HCT116 (cell line): ENCODE results near the gene AGAP1. TPM values are rescaled to one million over a fixed set of nuclear protein-coding genes. Genes with fewer than 3 reads are reported as not detected.

Experiments
- ATAC-seq: fragments of 200-7000 bp; cut with Tn5 transposase; 2 replicates; pipeline ENCODE4 v1.9.1; 2020; ENCODE audit warnings: mild to moderate bottlenecking, moderate library complexity
- BruUV-seq: library from RNA; stranded (reverse); fragments of 400-500 nt; replicated peaks from 2 replicates; lab custom pipeline; 2021; lab: Mats Ljungman, UMichigan
- CTCF ChIA-PET: fragments of 300-600 bp; sonication (Branson Sonifier 250); formaldehyde crosslinking; loops from one replicate; lab custom pipeline; 2021; ENCODE audit warnings: antibody characterized with exemption; lab: Charles Lee
- POLR2A ChIA-PET: fragments of 300-600, 350-600 bp; sonication (Branson Sonifier 250); formaldehyde crosslinking; loops from one replicate; lab custom pipeline; 2021; ENCODE audit warnings: antibody characterized with exemption; lab: Charles Lee
- RAD21 ChIA-PET, 2 experiments: fragments of 300-600 bp; sonication (Branson Sonifier 250); formaldehyde crosslinking; loops; one replicate each; lab custom pipeline; 2023; ENCODE audit warnings: low total read pairs in 2 of 2; ENCODE audit not compliant: uncharacterized antibody in 2 of 2, unreplicated experiment in 2 of 2, low non-redundant PET in 1 of 2; lab: Charles Lee
- DNase-seq: peaks from one replicate; pipeline ENCODE4 v3.0.0-alpha.2; 2010; ENCODE audit warnings: low read depth, low spot score
- H2AFZ ChIP-seq: fragments of 200-600 bp; shearing (Covaris generic), sonication (generic); 2 replicates; pipeline ENCODE4 v1.6.1; 2017; ENCODE audit warnings: low read depth, mixed run types, mixed read lengths, antibody characterized with exemption, low read length; ENCODE audit not compliant: poor library complexity, severe bottlenecking
- H3K27ac ChIP-seq: 2 replicates; pipeline ENCODE4 v1.5.1; 2012; ENCODE audit warnings: low read depth, low read length
- H3K27me3 ChIP-seq: fragments of 200-600 bp; sonication (generic); 2 replicates; pipeline ENCODE4 v1.6.1; 2016; ENCODE audit warnings: mixed run types, low read length, mixed read lengths; ENCODE audit not compliant: insufficient read depth
- H3K36me3 ChIP-seq, 2 experiments: fragments of 200-500 bp in 1 of 2; fragments of 200-600 bp in 1 of 2; sonication (Bioruptor generic) in 1 of 2; sonication (generic) in 1 of 2; 2 replicates each; pipeline versions ENCODE4 v1.5.1 to v1.6.1; 2014 to 2016; ENCODE audit warnings: low read length in 2 of 2, inconsistent platforms in 1 of 2, mixed read lengths in 1 of 2, mixed run types in 1 of 2; ENCODE audit not compliant: insufficient read depth in 2 of 2, control insufficient read depth in 1 of 2
- H3K4me1 ChIP-seq, 2 experiments: fragments of 200-600 bp in 1 of 2; sonication (generic) in 1 of 2; 2 replicates each; pipeline versions ENCODE4 v1.5.1 to v1.6.1; 2012 to 2017; ENCODE audit warnings: low read length in 2 of 2, inconsistent platforms in 1 of 2, mild to moderate bottlenecking in 1 of 2, mixed read lengths in 1 of 2, mixed run types in 1 of 2, moderate library complexity in 1 of 2; ENCODE audit not compliant: insufficient read depth in 2 of 2, control insufficient read depth in 1 of 2
- H3K4me2 ChIP-seq: fragments of 200-600 bp; sonication (generic); 2 replicates; pipeline ENCODE4 v1.6.1; 2017; ENCODE audit warnings: mixed run types, low read length, mixed read lengths
- H3K4me3 ChIP-seq, 2 experiments: fragments of 200-600 bp in 1 of 2; sonication (generic) in 1 of 2; replicated peaks in 1 of 2; 2 replicates each; pipeline ENCODE4 v1.5.1; 2011 to 2016; ENCODE audit warnings: low read length in 2 of 2, control low read depth in 1 of 2, low read depth in 1 of 2, mild to moderate bottlenecking in 1 of 2, mixed read lengths in 1 of 2, mixed run types in 1 of 2
- H3K79me2 ChIP-seq: fragments of 200-600 bp; sonication (generic); 2 replicates; pipeline ENCODE4 v1.6.1; 2017; ENCODE audit warnings: mild to moderate bottlenecking, mixed run types, low read length, moderate library complexity, mixed read lengths; ENCODE audit not compliant: insufficient read depth
- H3K9ac ChIP-seq: fragments of 200-600 bp; sonication (generic); 2 replicates; pipeline ENCODE4 v1.6.1; 2016; ENCODE audit warnings: low read length, mixed read lengths
- H3K9me2 ChIP-seq: fragments of 200-600 bp; sonication (generic), shearing (Covaris generic); 2 replicates; pipeline ENCODE4 v1.6.1; 2017; ENCODE audit warnings: mixed run types, mild to moderate bottlenecking, moderate library complexity; ENCODE audit not compliant: insufficient read depth
- H3K9me3 ChIP-seq, 2 experiments: fragments of 200-500 bp in 1 of 2; fragments of 200-600 bp in 1 of 2; sonication (Bioruptor generic) in 1 of 2; sonication (generic) in 1 of 2; 2 replicates each; pipeline ENCODE4 v1.6.1; 2014 to 2017; ENCODE audit warnings: low read length in 2 of 2, mixed read lengths in 2 of 2, inconsistent platforms in 1 of 2, low read depth in 1 of 2, mild to moderate bottlenecking in 1 of 2, mixed run types in 1 of 2, moderate library complexity in 1 of 2; ENCODE audit not compliant: control insufficient read depth in 1 of 2, insufficient read depth in 1 of 2
- H4K20me1 ChIP-seq: fragments of 200-600 bp; sonication (generic), shearing (Covaris generic); 2 replicates; pipeline ENCODE4 v1.6.1; 2017; ENCODE audit warnings: mixed run types, mild to moderate bottlenecking, moderate library complexity; ENCODE audit not compliant: insufficient read depth
- CBX3 ChIP-seq: IDR thresholded peaks from 2 replicates; pipeline ENCODE4 v1.6.1; 2012; ENCODE audit warnings: low read depth
- CEBPB ChIP-seq: IDR thresholded peaks from 2 replicates; pipeline ENCODE4 v1.6.1; 2012; ENCODE audit warnings: low read depth
- EGR1 ChIP-seq: IDR thresholded peaks from 2 replicates; pipeline ENCODE4 v1.6.1; 2012; ENCODE audit warnings: low read depth
- ELF1 ChIP-seq: IDR thresholded peaks from 2 replicates; pipeline ENCODE4 v1.6.1; 2012; ENCODE audit warnings: low read depth, borderline replicate concordance
- EZH2 ChIP-seq: fragments of 200-600 bp; sonication (generic); IDR thresholded peaks from 2 replicates; pipeline ENCODE4 v1.6.1; 2017; ENCODE audit warnings: antibody characterized with exemption, mixed run types
- JUND ChIP-seq: IDR thresholded peaks from 2 replicates; pipeline ENCODE4 v1.6.1; 2012
- POLR2A ChIP-seq: IDR thresholded peaks from 2 replicates; pipeline ENCODE4 v1.7.0; 2011; ENCODE audit warnings: borderline replicate concordance; ENCODE audit not compliant: insufficient read depth, insufficient read length; ENCODE audit errors: extremely low read depth
- POLR2AphosphoS5 ChIP-seq: IDR thresholded peaks from 2 replicates; pipeline ENCODE4 v1.6.1; 2011; ENCODE audit warnings: mild to moderate bottlenecking, low read depth, low read length, moderate library complexity
- REST ChIP-seq: IDR thresholded peaks from 2 replicates; pipeline ENCODE4 v1.6.1; 2012; ENCODE audit warnings: low read depth
- SIN3A ChIP-seq: IDR thresholded peaks from 2 replicates; pipeline ENCODE4 v1.6.1; 2012; ENCODE audit warnings: low read depth
- SP1 ChIP-seq: IDR thresholded peaks from 2 replicates; pipeline ENCODE4 v1.6.1; 2012; ENCODE audit warnings: low read depth
- TCF7L2 ChIP-seq: IDR thresholded peaks from 2 replicates; pipeline ENCODE4 v1.7.0; 2011; ENCODE audit warnings: borderline replicate concordance, inconsistent platforms; ENCODE audit not compliant: insufficient read depth, insufficient read length; ENCODE audit errors: extremely low read depth
- YY1 ChIP-seq: IDR thresholded peaks from 2 replicates; pipeline ENCODE4 v1.6.1; 2011; ENCODE audit warnings: low read length, low read depth, moderate library complexity, mild to moderate bottlenecking; ENCODE audit not compliant: insufficient replicate concordance; ENCODE audit errors: extremely low read depth
- ZFX ChIP-seq: fragments of 450-650 bp; IDR thresholded peaks from 2 replicates; pipeline ENCODE4 v1.6.1; 2017
- ZNF274 ChIP-seq: fragments of 200-500 bp; sonication (Bioruptor generic); IDR thresholded peaks from 2 replicates; pipeline ENCODE4 v1.6.1; 2014; ENCODE audit warnings: mild to moderate bottlenecking, low read depth, low read length, inconsistent platforms
- intact Hi-C: fragments of 100-400 bp; cut with micrococcal nuclease; formaldehyde crosslinking; loops from 2 replicates; pipeline ENCODE4 v1.10.0; 2022
- total RNA-seq: library from RNA; stranded (reverse); gene quantifications from one replicate; pipeline ENCODE4 v1.2.1, GENCODE V29; 2021; ENCODE audit not compliant: unreplicated experiment
- TF ChIP-seq, protein P1 (sequence below): IDR thresholded peaks from 2 replicates; pipeline ENCODE4 v1.6.1; 2011; ENCODE audit warnings: mild to moderate bottlenecking, low read length, moderate library complexity; ENCODE audit not compliant: insufficient replicate concordance; ENCODE audit errors: extremely low read depth
- TF ChIP-seq, protein P2 (sequence below): IDR thresholded peaks from 2 replicates; pipeline ENCODE4 v1.6.1; 2012

Gene AGAP1
- total RNA-seq, 1 experiment from 2014 or later = 43.8 TPM

DNA sequence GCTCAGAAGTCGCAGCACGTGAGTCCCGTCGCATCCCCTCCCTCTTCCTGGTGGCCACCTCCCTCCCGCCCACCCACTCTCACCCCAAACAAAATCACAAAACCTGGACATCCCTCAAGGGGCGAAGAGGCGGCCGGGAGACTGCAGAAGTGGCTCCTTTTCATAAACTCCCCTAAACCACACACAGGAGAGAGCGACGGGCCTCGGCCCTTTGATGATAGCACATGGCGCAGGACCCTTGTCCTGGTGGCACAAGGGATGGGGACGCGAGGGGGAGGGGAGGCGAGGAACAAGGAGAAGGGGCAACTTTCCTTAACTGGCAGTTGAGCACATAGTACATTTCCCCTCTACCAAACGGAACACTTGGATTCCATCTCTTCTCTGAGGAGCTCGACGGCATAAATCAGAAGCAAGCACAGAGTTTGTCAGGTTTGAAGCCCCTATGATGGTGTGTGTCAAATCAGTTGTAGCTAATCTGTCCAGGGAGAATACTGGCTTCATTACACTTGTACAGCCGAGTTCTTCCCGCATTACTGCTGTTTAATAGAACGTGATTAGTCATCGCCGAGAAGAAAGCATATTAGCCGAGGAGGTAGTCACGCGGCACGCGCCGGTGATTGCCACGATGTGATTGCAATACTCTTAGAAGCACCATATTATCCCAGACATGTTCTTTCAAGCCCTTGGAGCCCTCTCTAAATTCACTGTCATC lies 630.5 kb downstream of the AGAP1 start:
- no peaks in the 10 kb centered on the region for H3K4me1 ChIP-seq
- no peaks in the 10 kb centered on the region for H4K20me1 ChIP-seq
- H3K36me3 ChIP-seq = 0 out of 4 replicates have a peak, but pooled peaks cover 0 to 4% of the 10 kb centered on the region in 2 experiments
- ChIA-PET CTCF (no interaction called here), POLR2A (no interaction called here), RAD21 (no interaction called here)
- H3K79me2 ChIP-seq = no peaks in the 10 kb centered on the region
- intact Hi-C loops = no loop called here
- H3K9me3 ChIP-seq = no peaks in the 10 kb centered on the region
- H3K4me3 ChIP-seq = no peak overlapping the region
- no peaks in the 10 kb centered on the region for H3K27me3 ChIP-seq
- ATAC-seq (no peak), DNase-seq (no peak)
- no peak overlapping the region for H3K27ac ChIP-seq
- H2AFZ ChIP-seq = no peak overlapping the region
- no TSS peak for BruUV-seq
- no peak overlapping the region for H3K4me2 ChIP-seq
- no peaks in the 10 kb centered on the region for H3K9me2 ChIP-seq
- H3K9ac ChIP-seq = no peak overlapping the region
- TF ChIP-seq POLR2AphosphoS5 (no peak), EGR1 (no peak), SIN3A (no peak), ZFX (no peak), ELF1 (no peak), CEBPB (no peak), POLR2A (no peak), JUND (no peak), SP1 (no peak), EZH2 (no peak), ZNF274 (no peak), TCF7L2 (no peak), YY1 (no peak), REST (no peak), CBX3 (no peak)
- TF ChIP-seq, protein P1, sequence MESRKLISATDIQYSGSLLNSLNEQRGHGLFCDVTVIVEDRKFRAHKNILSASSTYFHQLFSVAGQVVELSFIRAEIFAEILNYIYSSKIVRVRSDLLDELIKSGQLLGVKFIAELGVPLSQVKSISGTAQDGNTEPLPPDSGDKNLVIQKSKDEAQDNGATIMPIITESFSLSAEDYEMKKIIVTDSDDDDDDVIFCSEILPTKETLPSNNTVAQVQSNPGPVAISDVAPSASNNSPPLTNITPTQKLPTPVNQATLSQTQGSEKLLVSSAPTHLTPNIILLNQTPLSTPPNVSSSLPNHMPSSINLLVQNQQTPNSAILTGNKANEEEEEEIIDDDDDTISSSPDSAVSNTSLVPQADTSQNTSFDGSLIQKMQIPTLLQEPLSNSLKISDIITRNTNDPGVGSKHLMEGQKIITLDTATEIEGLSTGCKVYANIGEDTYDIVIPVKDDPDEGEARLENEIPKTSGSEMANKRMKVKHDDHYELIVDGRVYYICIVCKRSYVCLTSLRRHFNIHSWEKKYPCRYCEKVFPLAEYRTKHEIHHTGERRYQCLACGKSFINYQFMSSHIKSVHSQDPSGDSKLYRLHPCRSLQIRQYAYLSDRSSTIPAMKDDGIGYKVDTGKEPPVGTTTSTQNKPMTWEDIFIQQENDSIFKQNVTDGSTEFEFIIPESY = no peak
- TF ChIP-seq, protein P2, sequence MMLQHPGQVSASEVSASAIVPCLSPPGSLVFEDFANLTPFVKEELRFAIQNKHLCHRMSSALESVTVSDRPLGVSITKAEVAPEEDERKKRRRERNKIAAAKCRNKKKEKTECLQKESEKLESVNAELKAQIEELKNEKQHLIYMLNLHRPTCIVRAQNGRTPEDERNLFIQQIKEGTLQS = no peak
- TF ChIP-seq, all 23 proteins: peak for 0
